ENCODE data around the gene ITPR1.

- no peak for TF ChIP-seq CTCF (conservative IDR thresholded peaks at IDR 0.05 in 1 of 2, IDR thresholded peaks at IDR 0.05 in 1 of 2; ENCODE audit: extremely low read depth in 1 of 2, insufficient read depth in 1 of 2, low read depth in 1 of 2, low read length in 2 of 2)
- no peak for TF ChIP-seq EZH2 (IDR thresholded peaks at IDR 0.05; ENCODE audit: borderline replicate concordance, low read length)
Measured at GRCh38 chr3:4517093-4517492, 23.9 kb downstream of the ITPR1 start.
